ENCODE data around the gene GJC1.

Gene GJC1

GRCh38 chr17:44760474-44761308 is 69.4 kb downstream of the GJC1 start:
- no peak for ATAC-seq
- TF ChIP-seq ZC3H10 (CRISPR knock-in tag; IDR thresholded peaks at IDR 0.05) (no peak), ZFP3 (CRISPR knock-in tag; IDR thresholded peaks at IDR 0.05) (no peak), TOX (CRISPR knock-in tag; IDR thresholded peaks at IDR 0.05; ENCODE audit: borderline replicate concordance) (no peak), CREB5 (CRISPR knock-in tag; IDR thresholded peaks at IDR 0.05; ENCODE audit: low read depth) (no peak), ZNF565 (CRISPR knock-in tag; conservative IDR thresholded peaks at IDR 0.05; ENCODE audit: low read depth) (no peak), ISL1 (CRISPR knock-in tag; IDR thresholded peaks at IDR 0.05) (no peak), CSRNP3 (CRISPR knock-in tag; IDR thresholded peaks at IDR 0.05) (no peak), ZNF70 (CRISPR knock-in tag; IDR thresholded peaks at IDR 0.05) (no peak), ESRRG (CRISPR knock-in tag; IDR thresholded peaks at IDR 0.05) (no peak), SNAI2 (CRISPR knock-in tag; IDR thresholded peaks at IDR 0.05) (no peak), TSHZ2 (CRISPR knock-in tag; IDR thresholded peaks at IDR 0.05) (no peak), PATZ1 (CRISPR knock-in tag; IDR thresholded peaks at IDR 0.05; ENCODE audit: borderline replicate concordance) (no peak)

- ATAC-seq: no peak
- TF ChIP-seq PATZ1 (CRISPR knock-in tag; IDR thresholded peaks at IDR 0.05; ENCODE audit: borderline replicate concordance): no peak
- no peak for TF ChIP-seq ISL1 (CRISPR knock-in tag; IDR thresholded peaks at IDR 0.05)
- TF ChIP-seq POU6F1 (CRISPR knock-in tag; IDR thresholded peaks at IDR 0.05; ENCODE audit: borderline replicate concordance, low read depth): no peak
- TF ChIP-seq CREB5 (CRISPR knock-in tag; IDR thresholded peaks at IDR 0.05; ENCODE audit: low read depth): no peak
- TF ChIP-seq CSRNP3 (CRISPR knock-in tag; IDR thresholded peaks at IDR 0.05): no peak
- TF ChIP-seq GLIS3 (CRISPR knock-in tag; IDR thresholded peaks at IDR 0.05): no peak
- TF ChIP-seq ZNF8 (CRISPR knock-in tag; IDR thresholded peaks at IDR 0.05): no peak
- TF ChIP-seq ESRRG (CRISPR knock-in tag; IDR thresholded peaks at IDR 0.05): no peak
- TF ChIP-seq TCF4 (CRISPR knock-in tag; IDR thresholded peaks at IDR 0.05; ENCODE audit: borderline replicate concordance): no peak
- no peak for TF ChIP-seq TSHZ2 (CRISPR knock-in tag; IDR thresholded peaks at IDR 0.05)
- no peak for TF ChIP-seq ZFP30 (CRISPR knock-in tag; IDR thresholded peaks at IDR 0.05)
- TF ChIP-seq ZFP3 (CRISPR knock-in tag; IDR thresholded peaks at IDR 0.05): no peak
- TF ChIP-seq SNAI2 (CRISPR knock-in tag; IDR thresholded peaks at IDR 0.05): no peak
Measured at GRCh38 chr17:44759916-44760243, 70.2 kb downstream of the GJC1 start.

Data from SK-N-SH treated with all-trans-retinoic acid at 6 μM for 48 hours (cell line).